ENCODE results near the gene TECPR2.

The TECPR2 gene

GRCh38 chr14:102442241-102443211, 79.8 kb downstream of the TECPR2 start:
- peaks cover 2% of the 10 kb centered on the region for H3K36me3 Mint-ChIP-seq
- H3K4me3 Mint-ChIP-seq: no peak overlapping the region
- no peaks in the 10 kb centered on the region for H3K9me3 Mint-ChIP-seq (ENCODE audit: low read depth)
- no peak overlapping the region for H3K27ac Mint-ChIP-seq
- no peaks in the 10 kb centered on the region for H3K4me1 Mint-ChIP-seq (ENCODE audit: low read depth)
- no peaks in the 10 kb centered on the region for H3K27me3 Mint-ChIP-seq

GRCh38 chr14:102445066-102445465, 82.3 kb downstream of the TECPR2 start:
- Mint-ChIP-seq H3K9me3 (ENCODE audit: low read depth) (no peaks in the 10 kb centered on the region), H3K27ac (no peak overlapping the region), H3K27me3 (no peaks in the 10 kb centered on the region), H3K4me3 (no peak overlapping the region), H3K36me3 (peaks cover 2% of the 10 kb centered on the region), H3K4me1 (ENCODE audit: low read depth) (no peaks in the 10 kb centered on the region)

GRCh38 chr14:102445641-102446040, 82.9 kb downstream of the TECPR2 start:
- H3K36me3 Mint-ChIP-seq: peaks cover under 1% of the 10 kb centered on the region
- H3K4me3 Mint-ChIP-seq: no peak overlapping the region
- H3K4me1 Mint-ChIP-seq (ENCODE audit: low read depth): no peaks in the 10 kb centered on the region
- no peaks in the 10 kb centered on the region for H3K9me3 Mint-ChIP-seq (ENCODE audit: low read depth)
- H3K27ac Mint-ChIP-seq: no peak overlapping the region
- no peaks in the 10 kb centered on the region for H3K27me3 Mint-ChIP-seq

- Mint-ChIP-seq H3K9me3 (ENCODE audit: low read depth) (no peaks in the 10 kb centered on the region), H3K27ac (no peak overlapping the region), H3K4me3 (no peak overlapping the region), H3K36me3 (peaks cover 3% of the 10 kb centered on the region), H3K27me3 (no peaks in the 10 kb centered on the region), H3K4me1 (ENCODE audit: low read depth) (no peaks in the 10 kb centered on the region)
Observed at GRCh38 chr14:102450206-102451063, 87.7 kb downstream of the TECPR2 start.

- Mint-ChIP-seq H3K27ac (no peak overlapping the region), H3K4me3 (no peak overlapping the region), H3K27me3 (no peaks in the 10 kb centered on the region), H3K36me3 (peaks cover 3% of the 10 kb centered on the region), H3K9me3 (ENCODE audit: low read depth) (no peaks in the 10 kb centered on the region), H3K4me1 (ENCODE audit: low read depth) (no peaks in the 10 kb centered on the region)
Observed at GRCh38 chr14:102451064-102451352, 88.3 kb downstream of the TECPR2 start.

- peaks cover 7% of the 10 kb centered on the region for H3K36me3 Mint-ChIP-seq
Observed at GRCh38 chr14:102452302-102452701, 89.6 kb downstream of the TECPR2 start.

GRCh38 chr14:102454711-102455110, 92.0 kb downstream of the TECPR2 start:
- no peaks in the 10 kb centered on the region for H3K27me3 Mint-ChIP-seq
- no peaks in the 10 kb centered on the region for H3K9me3 Mint-ChIP-seq (ENCODE audit: low read depth)
- no peaks in the 10 kb centered on the region for H3K4me1 Mint-ChIP-seq (ENCODE audit: low read depth)
- H3K36me3 Mint-ChIP-seq: peaks cover 14% of the 10 kb centered on the region
- H3K27ac Mint-ChIP-seq: no peak overlapping the region
- no peak overlapping the region for H3K4me3 Mint-ChIP-seq

More at GRCh38 chr14:102452302-102452701, 89.6 kb downstream of the TECPR2 start:
- Mint-ChIP-seq H3K27ac (no peak overlapping the region), H3K9me3 (ENCODE audit: low read depth) (no peaks in the 10 kb centered on the region), H3K4me1 (ENCODE audit: low read depth) (no peaks in the 10 kb centered on the region), H3K4me3 (no peak overlapping the region), H3K27me3 (no peaks in the 10 kb centered on the region)

GRCh38 chr14:102457509-102457908, 94.8 kb downstream of the TECPR2 start:
- H3K36me3 Mint-ChIP-seq: peaks cover 11% of the 10 kb centered on the region
- peaks cover 4% of the 10 kb centered on the region for H3K4me1 Mint-ChIP-seq (ENCODE audit: low read depth)
- H3K9me3 Mint-ChIP-seq (ENCODE audit: low read depth): no peaks in the 10 kb centered on the region
- H3K27me3 Mint-ChIP-seq: no peaks in the 10 kb centered on the region
- H3K4me3 Mint-ChIP-seq: no peak overlapping the region
- H3K27ac Mint-ChIP-seq: no peak overlapping the region

- Mint-ChIP-seq H3K9me3 (ENCODE audit: low read depth) (no peaks in the 10 kb centered on the region), H3K4me1 (ENCODE audit: low read depth) (peaks cover 4% of the 10 kb centered on the region), H3K4me3 (no peak overlapping the region), H3K27ac (no peak overlapping the region), H3K36me3 (peaks cover 14% of the 10 kb centered on the region), H3K27me3 (no peaks in the 10 kb centered on the region)
Observed at GRCh38 chr14:102461490-102462338, 99.0 kb downstream of the TECPR2 start.

- H3K27ac Mint-ChIP-seq: no peak overlapping the region
- no peaks in the 10 kb centered on the region for H3K9me3 Mint-ChIP-seq (ENCODE audit: low read depth)
- H3K36me3 Mint-ChIP-seq: peaks cover 15% of the 10 kb centered on the region
Observed at GRCh38 chr14:102462391-102462790, 99.7 kb downstream of the TECPR2 start.

GRCh38 chr14:102464006-102464405, 101.3 kb downstream of the TECPR2 start:
- peaks cover 13% of the 10 kb centered on the region for H3K36me3 Mint-ChIP-seq
- peaks cover 4% of the 10 kb centered on the region for H3K4me1 Mint-ChIP-seq (ENCODE audit: low read depth)
- H3K4me3 Mint-ChIP-seq: no peak overlapping the region
- no peaks in the 10 kb centered on the region for H3K27me3 Mint-ChIP-seq
- no peak overlapping the region for H3K27ac Mint-ChIP-seq
- H3K9me3 Mint-ChIP-seq (ENCODE audit: low read depth): no peaks in the 10 kb centered on the region

More at GRCh38 chr14:102462391-102462790, 99.7 kb downstream of the TECPR2 start:
- H3K4me1 Mint-ChIP-seq (ENCODE audit: low read depth): peaks cover 4% of the 10 kb centered on the region
- no peak overlapping the region for H3K4me3 Mint-ChIP-seq
- no peaks in the 10 kb centered on the region for H3K27me3 Mint-ChIP-seq

- H3K27me3 Mint-ChIP-seq: no peaks in the 10 kb centered on the region
- H3K27ac Mint-ChIP-seq: no peak overlapping the region
- peaks cover 21% of the 10 kb centered on the region for H3K36me3 Mint-ChIP-seq
- no peak overlapping the region for H3K4me3 Mint-ChIP-seq
- peaks cover 4% of the 10 kb centered on the region for H3K4me1 Mint-ChIP-seq (ENCODE audit: low read depth)
- H3K9me3 Mint-ChIP-seq (ENCODE audit: low read depth): no peaks in the 10 kb centered on the region
Observed at GRCh38 chr14:102464846-102465341, 102.2 kb downstream of the TECPR2 start.

GRCh38 chr14:102469261-102469660, 106.5 kb downstream of the TECPR2 start:
- no peaks in the 10 kb centered on the region for H3K9me3 Mint-ChIP-seq (ENCODE audit: low read depth)

More at GRCh38 chr14:102469261-102469660, 106.5 kb downstream of the TECPR2 start:
- Mint-ChIP-seq H3K4me1 (ENCODE audit: low read depth) (peaks cover 9% of the 10 kb centered on the region), H3K27me3 (no peaks in the 10 kb centered on the region), H3K36me3 (peaks cover 25% of the 10 kb centered on the region), H3K4me3 (no peak overlapping the region), H3K27ac (no peak overlapping the region)
